Loucy (cell line): Measurements from ENCODE around the gene KIR2DL4.

Source experiments
- EZH2phosphoT487 ChIP-seq: fragments of 200-600 bp; IDR thresholded peaks from 2 replicates; pipeline ENCODE4 v1.6.1; 2018; ENCODE audit warnings: antibody characterized with exemption, mild to moderate bottlenecking, moderate library complexity, borderline replicate concordance
- TF ChIP-seq, protein P1 (sequence below): fragments of 200-600 bp; sonication (generic); conservative IDR thresholded peaks from 2 replicates; pipeline ENCODE4 v1.5.1; 2014; ENCODE audit warnings: mild to moderate bottlenecking, antibody characterized with exemption, low read length

DNA sequence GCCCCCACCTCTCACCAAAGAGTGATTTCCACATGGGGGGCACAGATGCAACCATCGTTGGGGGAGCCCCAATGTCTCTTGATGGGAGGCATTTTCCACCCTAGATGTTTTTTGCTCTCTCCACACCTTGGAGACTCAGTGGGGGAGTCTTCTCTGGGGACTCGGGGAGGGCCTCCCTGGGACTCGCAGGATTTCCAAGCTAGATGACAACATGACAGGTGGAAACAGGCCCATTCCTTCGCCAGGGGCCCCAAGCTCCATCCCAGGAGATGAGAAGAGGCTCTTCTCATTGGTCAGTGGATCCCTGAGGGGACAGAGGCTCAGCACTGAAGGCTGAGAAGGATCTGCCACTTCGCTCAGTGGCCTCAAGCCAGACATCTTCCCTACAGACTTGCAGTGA, 12.7 kb upstream of the KIR2DL4 start:
- TF ChIP-seq, protein P1, sequence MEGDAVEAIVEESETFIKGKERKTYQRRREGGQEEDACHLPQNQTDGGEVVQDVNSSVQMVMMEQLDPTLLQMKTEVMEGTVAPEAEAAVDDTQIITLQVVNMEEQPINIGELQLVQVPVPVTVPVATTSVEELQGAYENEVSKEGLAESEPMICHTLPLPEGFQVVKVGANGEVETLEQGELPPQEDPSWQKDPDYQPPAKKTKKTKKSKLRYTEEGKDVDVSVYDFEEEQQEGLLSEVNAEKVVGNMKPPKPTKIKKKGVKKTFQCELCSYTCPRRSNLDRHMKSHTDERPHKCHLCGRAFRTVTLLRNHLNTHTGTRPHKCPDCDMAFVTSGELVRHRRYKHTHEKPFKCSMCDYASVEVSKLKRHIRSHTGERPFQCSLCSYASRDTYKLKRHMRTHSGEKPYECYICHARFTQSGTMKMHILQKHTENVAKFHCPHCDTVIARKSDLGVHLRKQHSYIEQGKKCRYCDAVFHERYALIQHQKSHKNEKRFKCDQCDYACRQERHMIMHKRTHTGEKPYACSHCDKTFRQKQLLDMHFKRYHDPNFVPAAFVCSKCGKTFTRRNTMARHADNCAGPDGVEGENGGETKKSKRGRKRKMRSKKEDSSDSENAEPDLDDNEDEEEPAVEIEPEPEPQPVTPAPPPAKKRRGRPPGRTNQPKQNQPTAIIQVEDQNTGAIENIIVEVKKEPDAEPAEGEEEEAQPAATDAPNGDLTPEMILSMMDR, result no peak
- no peak for TF ChIP-seq EZH2phosphoT487
